Type B pancreatic cell (in vitro differentiated cells): ENCODE results near the gene DTHD1. TPM values are rescaled to one million over a fixed set of nuclear protein-coding genes. Genes with fewer than 3 reads are reported as not detected.

ENCODE experiments used
- DNase-seq: peaks from one replicate; pipeline ENCODE4 v3.0.0; 2021; ENCODE audit warnings: mixed read lengths; ENCODE audit not compliant: unreplicated experiment; ENCODE audit errors: extremely low spot score
- H3K27ac Mint-ChIP-seq: 2 replicates; pipeline ENCODE4 v1.8.0; 2021; ENCODE audit warnings: mild to moderate bottlenecking, mixed read lengths
- H3K27me3 Mint-ChIP-seq: 2 replicates; pipeline ENCODE4 v1.8.0; 2021; ENCODE audit warnings: mixed read lengths
- H3K36me3 Mint-ChIP-seq: 2 replicates; pipeline ENCODE4 v1.8.0; 2021; ENCODE audit warnings: mixed read lengths
- H3K4me1 Mint-ChIP-seq: one replicate; pipeline ENCODE4 v1.8.0; 2021; ENCODE audit warnings: mixed read lengths; ENCODE audit not compliant: unreplicated experiment
- H3K4me3 Mint-ChIP-seq: 2 replicates; pipeline ENCODE4 v1.8.0; 2021; ENCODE audit warnings: mild to moderate bottlenecking, mixed read lengths
- H3K9me3 Mint-ChIP-seq: 2 replicates; pipeline ENCODE4 v1.8.0; 2021; ENCODE audit warnings: mixed read lengths
- total RNA-seq: library from RNA; stranded (reverse); gene quantifications from 2 replicates; pipeline ENCODE4 v1.2.1, GENCODE V29; 2021; ENCODE audit warnings: low replicate concordance
- TF ChIP-seq, protein P1 (sequence below): fragments of 200-600 bp; sonication (generic); conservative IDR thresholded peaks from 2 replicates; pipeline ENCODE4 v1.5.0; 2021; ENCODE audit warnings: antibody characterized with exemption, mild to moderate bottlenecking

Gene DTHD1
- total RNA-seq, 1 donor from 2014 or later: 0.14 TPM

DNA sequence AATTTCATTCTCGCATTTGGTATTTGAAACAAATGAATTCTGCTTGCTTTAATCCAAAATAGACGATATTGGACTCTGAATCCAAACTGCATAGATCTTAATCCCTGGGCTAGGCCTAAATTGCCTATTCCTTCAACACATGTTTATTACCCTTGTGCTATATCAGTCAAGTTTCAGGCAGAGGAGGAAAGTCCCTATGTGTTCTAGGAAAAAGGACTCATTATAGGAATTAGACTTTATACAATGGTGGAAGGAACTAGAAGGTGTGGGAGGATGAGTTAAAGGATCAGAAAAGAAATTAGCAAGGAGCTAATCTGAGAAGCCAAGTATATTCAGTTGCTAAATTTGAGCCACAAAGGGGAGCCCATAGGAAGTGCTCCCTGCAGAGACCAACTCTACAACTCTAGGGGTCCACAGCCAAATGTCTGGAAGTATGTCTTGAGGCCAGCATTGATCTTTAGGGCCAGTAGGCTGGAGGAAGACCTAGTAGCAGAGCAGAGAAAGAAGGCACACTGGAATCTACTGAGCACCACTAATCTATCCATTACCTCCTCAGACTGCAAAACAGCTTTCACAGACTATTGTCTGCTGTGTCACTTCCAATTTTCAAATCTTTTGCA is 17.1 kb upstream of the DTHD1 start:
- TF ChIP-seq, protein P1, sequence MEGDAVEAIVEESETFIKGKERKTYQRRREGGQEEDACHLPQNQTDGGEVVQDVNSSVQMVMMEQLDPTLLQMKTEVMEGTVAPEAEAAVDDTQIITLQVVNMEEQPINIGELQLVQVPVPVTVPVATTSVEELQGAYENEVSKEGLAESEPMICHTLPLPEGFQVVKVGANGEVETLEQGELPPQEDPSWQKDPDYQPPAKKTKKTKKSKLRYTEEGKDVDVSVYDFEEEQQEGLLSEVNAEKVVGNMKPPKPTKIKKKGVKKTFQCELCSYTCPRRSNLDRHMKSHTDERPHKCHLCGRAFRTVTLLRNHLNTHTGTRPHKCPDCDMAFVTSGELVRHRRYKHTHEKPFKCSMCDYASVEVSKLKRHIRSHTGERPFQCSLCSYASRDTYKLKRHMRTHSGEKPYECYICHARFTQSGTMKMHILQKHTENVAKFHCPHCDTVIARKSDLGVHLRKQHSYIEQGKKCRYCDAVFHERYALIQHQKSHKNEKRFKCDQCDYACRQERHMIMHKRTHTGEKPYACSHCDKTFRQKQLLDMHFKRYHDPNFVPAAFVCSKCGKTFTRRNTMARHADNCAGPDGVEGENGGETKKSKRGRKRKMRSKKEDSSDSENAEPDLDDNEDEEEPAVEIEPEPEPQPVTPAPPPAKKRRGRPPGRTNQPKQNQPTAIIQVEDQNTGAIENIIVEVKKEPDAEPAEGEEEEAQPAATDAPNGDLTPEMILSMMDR: no peak
- no peak overlapping the region for H3K4me3 Mint-ChIP-seq
- no peaks in the 10 kb centered on the region for H3K9me3 Mint-ChIP-seq
- no peaks in the 10 kb centered on the region for H3K27me3 Mint-ChIP-seq
- no peaks in the 10 kb centered on the region for H3K4me1 Mint-ChIP-seq
- no peaks in the 10 kb centered on the region for H3K36me3 Mint-ChIP-seq
- H3K27ac Mint-ChIP-seq: no peak overlapping the region
- no peak for DNase-seq

DNA sequence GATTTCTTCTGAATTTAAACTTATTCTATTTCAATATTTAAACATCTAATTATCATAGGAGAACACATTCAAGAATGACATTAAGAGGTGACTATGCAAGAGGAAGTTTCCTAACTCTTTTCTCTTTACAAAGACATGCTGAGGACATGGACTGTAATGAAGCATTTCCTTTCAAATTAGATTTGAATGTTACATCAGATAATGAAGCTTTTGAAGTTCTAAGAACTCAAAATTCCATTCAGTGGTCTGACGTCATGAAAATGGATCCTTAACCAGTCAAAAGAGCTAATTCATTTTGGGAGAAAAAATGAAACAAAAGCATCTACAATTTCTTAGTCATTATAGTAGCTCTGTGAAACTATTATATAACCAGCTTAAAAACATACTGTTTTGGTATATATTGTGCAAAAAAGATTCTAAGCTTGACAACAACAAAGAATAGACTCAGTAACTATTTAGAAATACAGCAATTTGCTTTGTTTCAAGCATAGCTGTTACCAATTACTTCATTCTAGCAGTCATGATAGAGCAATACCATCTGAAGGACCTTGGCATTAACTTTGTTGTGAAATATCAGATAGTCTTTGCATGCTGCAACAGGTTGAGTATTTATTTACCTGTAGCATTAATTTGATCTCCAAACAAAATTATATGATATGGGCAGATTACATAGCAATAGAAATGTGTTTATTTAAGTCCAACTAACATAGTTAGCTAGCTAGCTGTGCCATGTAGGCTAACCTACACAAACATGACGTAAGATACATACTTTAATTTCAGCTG is 13.7 kb upstream of the DTHD1 start:
- Mint-ChIP-seq H3K4me3 (no peak overlapping the region), H3K27me3 (no peaks in the 10 kb centered on the region)
- TF ChIP-seq, protein P1: no peak

DNA sequence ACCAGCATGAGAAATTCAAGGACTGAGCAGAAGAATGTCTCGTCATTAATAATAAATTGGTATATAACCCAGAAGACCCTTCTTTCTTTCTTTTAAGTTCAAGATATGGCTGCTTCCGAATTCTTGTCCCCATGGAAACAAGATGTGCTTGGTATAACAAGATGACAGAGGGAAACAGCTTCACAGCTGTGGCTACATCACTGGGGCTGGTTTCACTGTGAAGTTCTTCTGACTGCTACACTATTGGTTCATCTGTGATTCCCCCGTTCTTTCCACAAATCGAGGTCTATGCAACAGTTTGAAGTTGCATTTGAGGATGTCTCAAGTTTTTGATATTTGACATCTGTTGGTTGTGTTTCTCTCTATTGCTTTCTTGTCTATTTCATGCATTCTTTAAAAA is 12.3 kb upstream of the DTHD1 start:
- Mint-ChIP-seq H3K27me3 (no peaks in the 10 kb centered on the region), H3K4me1 (no peaks in the 10 kb centered on the region), H3K27ac (no peak overlapping the region), H3K9me3 (no peaks in the 10 kb centered on the region), H3K4me3 (no peak overlapping the region), H3K36me3 (no peaks in the 10 kb centered on the region)
- TF ChIP-seq, protein P1: no peak
- no peak for DNase-seq

More for the DNA sequence above, 13.7 kb upstream of the DTHD1 start:
- Mint-ChIP-seq H3K9me3 (no peaks in the 10 kb centered on the region), H3K4me1 (no peaks in the 10 kb centered on the region), H3K36me3 (no peaks in the 10 kb centered on the region), H3K27ac (no peak overlapping the region)
- DNase-seq: no peak

DNA sequence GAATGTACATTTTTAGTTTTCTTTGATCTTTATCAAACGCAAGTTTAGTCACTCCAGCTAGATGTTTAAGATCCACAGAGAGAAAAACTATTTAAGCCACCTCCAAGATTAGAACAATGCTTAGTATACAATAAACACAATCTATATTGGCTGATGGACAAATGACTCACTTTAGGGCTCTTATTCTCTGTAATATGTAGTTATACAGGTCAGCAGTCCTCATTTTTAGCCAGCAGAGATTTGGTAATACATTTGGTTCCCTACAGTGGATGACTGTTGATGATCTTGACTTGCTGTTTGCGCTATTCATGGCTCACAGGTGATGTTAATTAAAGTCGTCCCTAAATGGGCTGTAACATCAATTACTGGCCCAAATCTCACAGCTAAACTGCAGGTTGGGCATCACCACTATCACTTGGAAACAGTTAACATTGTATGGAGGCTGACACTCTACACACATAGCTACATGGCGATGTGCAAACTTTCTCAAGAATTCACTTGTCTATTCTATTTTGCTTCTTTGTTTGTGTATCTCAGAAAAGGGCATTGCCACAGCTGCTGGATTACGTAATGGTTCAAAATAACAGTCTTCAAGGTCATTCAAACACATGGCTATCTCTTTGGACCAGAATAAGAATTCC is 11.8 kb upstream of the DTHD1 start:
- no peaks in the 10 kb centered on the region for H3K9me3 Mint-ChIP-seq
- TF ChIP-seq, protein P1: no peak
- H3K27ac Mint-ChIP-seq: no peak overlapping the region
- no peak for DNase-seq
- H3K36me3 Mint-ChIP-seq: no peaks in the 10 kb centered on the region
- H3K27me3 Mint-ChIP-seq: no peaks in the 10 kb centered on the region
- no peak overlapping the region for H3K4me3 Mint-ChIP-seq
- no peaks in the 10 kb centered on the region for H3K4me1 Mint-ChIP-seq

DNA sequence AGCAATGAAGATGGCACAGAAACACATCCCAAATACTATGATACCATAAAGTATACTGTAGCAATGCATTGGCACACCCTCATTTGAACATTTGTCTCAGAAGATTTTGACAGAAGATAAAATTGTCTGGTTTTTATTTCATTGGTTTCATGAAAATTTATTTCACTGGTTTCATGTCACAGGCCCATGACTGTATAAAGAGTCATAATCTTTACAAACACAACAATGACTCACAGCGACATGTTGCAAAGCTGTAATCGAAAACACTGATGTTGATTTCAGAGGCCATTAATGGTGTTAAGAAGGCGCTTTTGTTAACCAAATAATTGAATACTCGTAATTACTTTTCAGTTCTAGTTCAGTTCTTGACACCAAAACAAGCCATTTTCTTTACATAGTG is 8.1 kb upstream of the DTHD1 start:
- no peak for DNase-seq
- Mint-ChIP-seq H3K36me3 (no peaks in the 10 kb centered on the region), H3K9me3 (no peaks in the 10 kb centered on the region), H3K27ac (no peak overlapping the region), H3K4me1 (no peaks in the 10 kb centered on the region), H3K27me3 (no peaks in the 10 kb centered on the region), H3K4me3 (no peak overlapping the region)
- TF ChIP-seq, protein P1: no peak
